Muscle of arm (tissue), 12 donors: Measurements from ENCODE around the gene TNS1. TPM values are rescaled to one million over a fixed set of nuclear protein-coding genes. Genes with fewer than 3 reads are reported as not detected.

Source experiments
- DNase-seq: peaks from one replicate; pipeline ENCODE4 v3.0.0-alpha.2; 2013
- polyA plus RNA-seq, 12 donors: library from polyadenylated mRNA; unstranded; fragments of 120-200 nt; gene quantifications; one replicate each; pipeline ENCODE4 v1.2.1, GENCODE V29; 2013; ENCODE audit not compliant: insufficient read length in 12 of 12

TNS1 gene
- polyA plus RNA-seq, 12 donors = 88.6 to 146 (median 122) TPM

DNA sequence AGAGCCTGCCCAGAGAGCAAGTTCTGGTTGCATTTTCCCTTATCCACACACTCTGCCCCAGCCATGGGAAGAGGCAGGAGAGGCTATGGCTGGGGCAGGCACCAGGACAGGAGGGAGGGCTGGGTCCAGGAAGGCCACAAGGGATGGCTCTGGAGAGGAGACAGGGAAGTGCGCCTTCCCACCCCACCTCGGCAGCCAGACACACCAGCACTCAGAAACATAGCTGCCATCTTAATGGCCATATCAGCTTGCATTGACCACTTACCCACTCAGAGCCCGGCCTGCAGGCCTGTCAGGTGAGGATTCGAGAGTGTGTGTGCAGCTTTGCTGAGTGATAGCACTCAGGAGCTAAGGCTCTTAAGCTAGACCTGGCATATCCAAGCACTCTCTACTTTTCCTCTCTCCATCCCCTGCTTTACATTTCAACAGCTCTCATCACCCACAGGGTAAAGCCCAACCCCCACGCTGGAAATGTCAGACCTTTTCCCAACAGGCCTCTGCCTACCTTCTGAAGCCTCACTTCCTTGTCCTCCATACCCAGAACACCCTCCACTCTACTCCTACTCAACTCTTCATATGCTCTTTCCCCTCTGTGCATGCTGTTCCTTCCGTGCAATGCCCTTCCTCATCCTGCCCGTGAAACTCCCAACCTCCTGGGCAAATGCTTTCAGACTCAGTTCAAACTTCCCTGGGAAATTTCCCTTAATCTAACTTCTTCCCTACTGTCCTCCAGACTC, 147.9 kb downstream of the TNS1 start:
- no peak for DNase-seq

DNA sequence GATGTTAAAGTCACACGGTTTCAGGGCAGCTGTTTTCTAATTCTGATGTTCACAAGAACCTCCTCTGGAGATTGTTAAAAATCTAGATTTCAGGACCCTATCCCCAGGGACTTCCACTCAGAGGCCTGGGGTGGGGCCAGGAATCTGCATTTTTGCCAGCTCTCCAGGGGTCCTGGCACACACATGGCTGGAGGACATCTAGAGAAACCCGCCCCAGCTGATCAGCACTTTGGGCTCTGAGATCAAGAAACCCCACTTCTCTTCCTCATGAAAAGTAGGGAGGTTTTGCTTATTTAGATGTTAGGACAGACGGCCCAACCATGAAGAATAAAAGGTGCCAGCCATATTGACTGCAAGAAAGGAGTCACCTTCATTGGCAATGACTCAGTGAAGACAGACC, 148.8 kb downstream of the TNS1 start:
- no peak for DNase-seq

DNA sequence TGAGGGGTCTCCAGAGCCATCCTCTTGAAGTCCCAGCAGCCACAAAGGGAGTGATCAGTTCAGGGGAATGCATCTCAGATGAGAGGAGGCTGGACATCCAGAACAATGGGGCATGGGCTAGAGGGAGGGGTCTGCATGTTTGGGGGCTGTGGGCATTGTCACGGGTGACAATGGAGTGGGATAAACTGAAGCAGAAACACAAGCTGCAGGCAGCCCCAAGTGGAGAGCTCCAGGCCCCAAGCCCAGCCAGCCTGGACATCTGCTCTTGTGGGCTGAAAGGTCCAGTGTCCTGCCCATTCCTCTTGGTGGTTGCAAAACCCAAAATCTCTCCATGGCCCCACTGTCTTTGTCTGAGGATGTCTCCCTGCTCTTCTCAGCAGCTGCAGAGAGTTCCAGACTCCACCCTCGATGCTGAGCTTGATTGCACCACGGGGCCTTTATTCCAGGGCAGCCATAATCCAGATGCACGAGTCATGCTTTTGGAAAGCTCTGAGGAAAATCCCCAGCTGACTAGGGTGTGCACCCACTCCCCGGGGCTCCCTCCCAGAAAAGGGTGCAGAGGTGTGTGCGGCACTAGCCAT, 149.4 kb downstream of the TNS1 start:
- no peak for DNase-seq

DNA sequence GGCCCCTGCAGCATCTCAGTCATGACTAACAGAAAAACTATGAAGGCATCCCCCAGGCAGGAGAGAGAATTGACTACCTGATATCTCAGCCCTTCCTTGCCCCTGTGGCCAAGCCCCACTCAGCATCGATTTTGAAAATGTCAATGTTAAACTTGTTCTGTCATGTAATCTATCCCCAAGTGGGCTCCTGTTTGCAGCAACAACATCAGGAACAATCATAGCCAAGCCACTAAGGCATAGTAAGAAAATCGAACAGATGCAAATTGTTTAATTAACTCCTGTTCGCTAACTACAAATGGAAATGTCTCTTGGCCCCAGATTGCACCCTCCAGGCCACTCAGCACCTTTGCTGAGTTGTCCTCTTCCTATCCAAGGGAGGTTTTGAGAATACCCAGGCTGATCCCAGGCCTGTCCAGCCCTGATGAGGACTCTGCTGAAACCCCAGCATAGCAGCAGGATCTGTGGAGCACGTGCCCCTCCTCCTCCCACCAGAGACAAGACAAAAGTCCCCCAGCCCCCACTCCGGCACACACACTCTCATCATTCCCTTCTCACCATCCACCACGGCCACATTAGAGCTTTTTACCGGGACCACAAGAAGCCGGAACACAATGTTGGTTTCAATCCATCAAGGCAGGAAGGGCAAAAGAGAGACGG, 150.1 kb downstream of the TNS1 start:
- DNase-seq = no peak

DNA sequence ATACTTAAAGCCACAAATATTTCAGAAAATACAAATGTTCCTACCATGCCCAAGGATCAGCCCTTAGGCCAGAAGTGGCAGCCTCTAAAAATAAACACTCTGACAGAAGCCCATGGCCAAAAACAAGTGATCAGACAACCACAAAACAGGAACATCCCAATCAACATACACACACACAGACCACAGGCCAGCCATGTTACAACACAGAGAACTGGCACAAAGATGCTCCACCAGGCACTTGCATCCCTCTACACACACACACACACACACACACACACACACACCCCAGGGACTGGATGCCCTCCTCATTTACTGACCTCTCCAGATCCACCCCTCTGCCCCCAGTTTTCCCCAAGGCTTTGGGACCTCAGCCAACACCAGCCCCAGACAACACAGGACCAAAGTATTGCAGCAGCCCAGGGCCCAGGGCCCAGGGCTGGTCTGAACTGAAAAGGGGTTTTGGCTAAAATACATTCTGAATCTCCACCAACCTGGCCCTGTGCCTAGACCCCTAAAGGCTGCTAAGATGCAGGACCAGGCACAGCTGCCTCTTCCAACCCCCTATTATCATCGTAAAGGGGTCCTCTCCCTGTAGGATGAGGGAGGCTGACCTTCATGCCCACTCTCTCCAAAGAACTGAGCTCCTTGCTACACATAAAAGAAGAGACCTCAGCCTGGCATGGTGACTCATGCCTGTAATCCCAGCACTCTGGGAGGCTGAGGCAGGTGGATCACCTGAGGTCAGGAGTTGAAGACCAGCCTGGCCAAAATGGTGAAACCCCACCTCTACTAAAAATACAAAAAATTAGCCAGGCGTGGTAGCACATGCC, 151.4 kb downstream of the TNS1 start:
- DNase-seq = no peak

DNA sequence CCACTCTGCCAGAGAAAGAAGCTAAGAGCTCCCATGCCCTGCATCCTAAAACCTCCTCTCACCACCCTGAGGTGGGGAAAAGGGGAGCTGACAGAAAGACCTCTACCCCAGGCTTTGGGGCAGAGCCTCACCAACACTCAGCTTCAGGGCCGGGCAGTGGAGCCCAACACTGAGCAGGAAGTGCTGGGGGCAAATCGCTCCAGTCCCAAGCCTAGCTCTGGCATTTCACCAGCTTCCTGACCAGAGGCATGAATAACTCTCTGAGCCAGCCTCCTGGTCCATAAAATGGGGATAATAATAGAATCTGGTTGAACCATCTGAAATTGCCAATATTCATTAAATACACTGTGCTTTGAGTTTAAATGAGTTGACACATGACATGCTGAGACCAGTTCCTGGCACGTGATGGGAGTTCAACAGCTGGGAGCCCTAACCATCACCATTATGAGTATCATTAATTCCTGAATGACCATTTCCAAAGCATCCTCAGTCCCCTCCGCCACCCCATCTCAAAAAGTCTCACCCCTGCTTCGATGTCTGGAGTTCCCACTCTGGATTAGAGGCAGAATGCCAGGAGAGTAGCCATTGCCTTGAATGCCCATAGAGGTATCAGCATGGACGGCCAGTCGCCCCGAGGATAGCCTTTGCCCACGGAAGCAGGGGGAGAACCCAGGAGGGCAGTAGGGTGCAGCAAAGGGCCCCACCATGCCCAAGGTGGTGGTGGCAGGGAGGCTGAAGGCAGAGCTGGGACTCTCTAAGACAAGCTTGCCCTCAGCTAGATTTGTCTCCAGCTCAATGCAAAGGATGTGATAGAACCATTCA, 153.4 kb downstream of the TNS1 start:
- no peak for DNase-seq

DNA sequence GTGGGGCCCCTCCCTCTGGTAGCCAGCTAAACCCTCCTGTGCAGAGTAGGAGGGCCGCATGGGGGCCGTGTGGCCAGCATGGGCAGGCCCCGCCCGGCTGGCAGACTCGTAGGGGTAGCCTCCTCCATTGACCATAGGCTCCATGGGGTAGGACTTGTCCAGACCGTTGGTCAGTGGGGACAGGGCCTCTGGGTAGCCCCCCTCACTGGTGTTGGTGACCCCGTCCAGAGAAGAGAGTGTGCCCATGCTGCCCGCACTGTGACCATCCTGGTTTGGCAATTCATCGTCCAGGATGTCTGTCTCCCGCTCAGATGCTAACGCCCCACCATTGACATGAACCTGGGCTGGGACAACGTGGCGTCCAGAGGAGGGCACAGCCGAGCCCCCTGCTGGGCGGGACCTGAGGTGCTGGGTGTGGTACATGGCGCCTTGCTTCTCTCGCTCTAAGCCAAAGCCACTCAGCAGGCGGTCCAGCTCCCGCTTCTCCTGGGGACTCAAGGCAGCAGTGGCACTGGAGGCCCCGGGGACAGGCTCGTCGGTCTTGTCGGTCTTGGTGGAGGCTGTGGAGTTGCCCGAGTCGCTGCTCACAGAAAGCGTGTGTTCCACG, 154.3 kb downstream of the TNS1 start:
- DNase-seq = no peak

DNA sequence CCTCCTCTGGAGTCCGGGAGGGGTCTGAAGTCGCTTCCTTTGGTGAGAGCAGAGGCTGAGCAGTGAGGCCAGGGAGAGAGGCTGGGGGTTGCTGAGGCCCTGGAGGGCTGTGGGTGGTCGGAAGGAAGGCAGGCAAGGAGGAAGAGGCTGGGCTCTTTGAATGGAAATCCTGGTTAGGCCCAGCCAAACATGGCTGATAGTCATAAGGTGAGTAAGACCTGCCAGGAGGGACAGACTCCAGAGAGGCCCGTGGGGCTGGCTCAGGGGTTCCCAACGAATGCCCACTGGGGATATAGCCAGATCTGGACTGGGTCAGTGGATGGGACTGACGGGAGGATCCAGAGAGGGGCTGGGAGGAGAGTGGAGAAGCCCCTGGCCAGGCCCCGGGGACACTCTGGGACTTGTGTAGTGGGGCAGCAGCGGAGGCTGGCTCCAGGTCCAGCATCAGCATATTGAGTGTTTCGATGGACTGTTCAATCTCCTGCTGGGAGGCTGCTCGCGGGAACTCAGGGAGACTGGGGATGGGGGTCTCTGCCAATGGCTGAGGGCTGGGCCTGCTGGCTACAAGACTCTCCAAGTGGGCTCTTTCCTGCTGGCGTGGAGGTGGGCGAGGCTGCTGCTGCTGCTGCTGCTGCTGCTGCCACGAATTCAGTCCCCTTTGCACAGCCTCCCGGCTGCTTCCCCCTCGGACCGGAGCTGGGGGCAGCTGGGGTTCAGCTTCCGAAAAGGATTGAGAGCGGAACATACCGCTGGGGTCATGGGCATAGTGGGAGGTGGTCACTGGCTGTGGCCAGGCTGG, 155.0 kb downstream of the TNS1 start:
- no peak for DNase-seq

DNA sequence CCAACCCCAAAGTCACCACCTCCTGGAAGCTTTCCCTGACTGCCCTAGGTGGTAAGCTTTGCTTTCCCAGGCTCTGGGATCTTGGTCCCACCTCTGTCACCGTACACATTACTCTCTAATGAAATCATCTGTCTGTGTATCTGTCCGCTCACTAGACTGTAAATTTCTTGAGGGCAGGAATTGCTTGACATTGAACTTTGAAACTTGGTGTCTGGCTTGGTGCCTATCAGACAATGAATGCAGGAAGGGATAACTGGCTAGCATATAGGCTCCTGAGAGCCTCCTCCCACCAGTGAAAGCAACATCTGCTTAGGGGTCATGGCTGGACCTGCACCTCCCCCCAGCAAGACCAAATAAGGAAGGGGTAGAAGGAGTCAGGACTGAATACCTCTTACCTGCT, 155.7 kb downstream of the TNS1 start:
- DNase-seq = no peak

DNA sequence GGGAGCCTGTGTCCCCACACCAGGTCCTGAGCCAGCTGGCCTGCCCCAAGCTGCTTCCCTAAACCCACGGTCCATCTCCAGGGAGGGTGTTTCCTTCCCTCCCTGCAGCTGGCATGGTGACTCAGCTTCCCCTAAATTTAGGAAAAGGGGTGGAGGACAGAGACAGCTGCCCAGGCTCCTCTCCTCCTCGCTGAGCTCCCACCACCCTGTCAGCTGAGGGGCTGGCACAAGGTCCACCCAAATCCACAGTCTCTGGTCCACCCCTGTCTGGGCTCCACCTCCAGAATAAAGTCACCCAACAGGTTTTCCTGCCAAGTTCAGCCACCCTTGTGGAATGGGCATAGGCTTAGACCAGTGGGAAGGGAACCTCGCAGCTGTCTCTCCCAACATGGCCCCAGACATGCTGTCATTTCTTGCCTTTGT, 156.5 kb downstream of the TNS1 start:
- no peak for DNase-seq

DNA sequence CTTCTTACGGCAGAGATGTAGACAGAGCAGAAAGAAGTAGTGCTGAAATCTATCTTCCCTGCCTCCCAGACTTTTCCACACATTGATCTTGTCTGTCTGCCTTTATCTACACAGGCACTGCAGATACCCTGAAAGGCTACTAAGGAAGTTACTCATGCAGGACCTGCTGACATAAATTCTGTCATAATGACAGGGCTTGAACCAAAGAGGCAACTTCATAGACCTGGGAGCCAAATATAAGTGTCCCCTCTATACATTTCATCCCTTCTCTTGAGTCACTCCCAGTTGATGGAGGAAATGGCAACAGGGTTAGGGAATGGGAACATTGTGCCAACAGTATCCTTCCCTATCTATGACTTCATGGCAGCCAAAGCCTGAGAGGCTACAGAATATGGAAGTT, 157.5 kb downstream of the TNS1 start:
- DNase-seq = no peak

DNA sequence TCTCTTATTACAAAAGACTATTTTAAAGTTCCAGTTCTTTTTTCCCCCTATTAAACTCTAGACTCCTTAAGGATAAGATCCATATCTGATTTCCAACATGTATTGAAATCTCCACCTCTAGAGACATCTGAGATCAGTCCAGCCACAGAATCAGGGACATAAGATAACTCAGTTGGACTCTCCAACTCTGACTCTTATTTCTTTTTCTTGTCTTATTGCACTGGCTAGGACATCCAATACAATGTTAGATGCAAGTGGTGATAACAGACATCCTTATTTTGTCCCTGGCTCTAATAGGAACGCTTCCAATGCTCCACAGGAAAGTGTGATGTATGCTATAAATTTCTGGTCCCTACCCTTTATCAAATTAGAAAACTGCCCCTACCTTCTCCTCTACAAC, 158.1 kb downstream of the TNS1 start:
- no peak for DNase-seq

DNA sequence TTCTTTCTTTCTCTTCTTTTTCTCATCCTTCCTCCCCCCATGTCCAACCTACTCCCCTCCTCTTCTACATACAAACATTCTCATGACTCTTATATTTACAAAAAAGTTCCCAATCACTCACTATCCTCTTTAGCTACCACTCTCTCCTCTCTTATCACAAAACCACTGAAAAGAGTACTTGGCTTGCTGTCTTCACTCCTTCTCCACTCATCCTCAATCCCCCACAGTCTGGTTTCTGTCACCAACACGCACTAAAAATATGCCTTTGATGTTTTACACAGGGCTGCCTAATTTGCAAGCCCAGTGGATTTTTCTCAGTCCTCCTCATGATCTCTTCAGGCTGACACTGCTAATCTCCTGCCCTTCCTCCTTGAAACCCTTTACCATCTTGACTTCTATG, 159.5 kb downstream of the TNS1 start:
- no peak for DNase-seq

DNA sequence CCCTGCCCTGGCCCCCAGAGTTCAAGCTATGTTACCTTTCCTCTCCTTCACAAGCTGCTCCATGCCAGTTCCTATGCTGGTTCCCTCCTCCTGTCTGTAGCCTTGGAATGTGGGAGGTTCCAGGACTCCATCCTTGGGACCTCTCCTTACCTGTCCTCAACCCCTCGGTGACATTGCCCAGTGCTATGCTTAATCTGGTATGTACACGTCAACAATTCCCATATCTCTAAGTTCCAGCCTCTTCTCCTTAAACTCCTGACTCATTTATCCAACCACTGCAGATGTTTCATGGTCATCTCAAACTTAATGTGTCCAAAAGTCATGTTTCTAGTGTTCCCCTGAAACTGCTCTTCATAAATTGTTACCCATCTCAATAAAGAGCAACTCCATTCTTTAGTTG, 160.8 kb downstream of the TNS1 start:
- no peak for DNase-seq

DNA sequence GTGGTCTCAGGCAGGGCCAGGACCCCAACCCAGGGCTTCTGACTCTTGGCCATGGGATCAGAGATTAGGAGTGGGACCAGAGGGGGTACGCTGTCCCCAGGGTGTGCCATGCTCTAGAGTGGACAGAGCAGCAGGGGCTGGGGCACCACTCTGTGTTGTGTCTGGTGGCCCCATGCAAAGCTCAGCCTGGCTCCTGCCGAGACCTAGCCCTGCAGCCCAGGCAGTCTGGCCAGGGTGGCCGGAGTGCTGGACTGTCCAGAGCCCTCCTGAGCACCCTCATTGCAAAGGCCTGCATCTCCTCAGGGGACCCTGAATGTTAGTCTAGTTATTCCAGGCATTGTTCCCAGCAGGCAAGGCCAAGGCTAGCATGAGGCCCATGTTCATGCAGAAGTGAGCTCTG, 162.3 kb downstream of the TNS1 start:
- DNase-seq = no peak

DNA sequence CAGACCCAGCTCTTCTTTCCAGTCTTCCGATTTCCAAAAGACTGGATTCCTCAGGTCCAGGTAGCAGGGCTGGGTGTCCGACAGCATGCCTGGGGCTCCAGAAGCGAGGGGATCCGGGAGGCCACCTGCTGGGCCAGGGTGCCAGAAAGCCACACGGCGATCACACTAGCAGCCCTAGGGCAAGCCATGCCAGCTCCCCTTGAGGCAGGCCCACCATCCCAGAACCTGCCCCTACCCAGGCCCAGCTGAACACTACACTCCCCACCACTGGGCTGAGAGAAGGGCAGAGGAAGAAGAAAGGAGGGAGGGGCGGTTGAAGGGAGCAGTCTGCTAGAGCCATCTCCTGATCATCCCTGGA, 163.1 kb downstream of the TNS1 start:
- DNase-seq = no peak

DNA sequence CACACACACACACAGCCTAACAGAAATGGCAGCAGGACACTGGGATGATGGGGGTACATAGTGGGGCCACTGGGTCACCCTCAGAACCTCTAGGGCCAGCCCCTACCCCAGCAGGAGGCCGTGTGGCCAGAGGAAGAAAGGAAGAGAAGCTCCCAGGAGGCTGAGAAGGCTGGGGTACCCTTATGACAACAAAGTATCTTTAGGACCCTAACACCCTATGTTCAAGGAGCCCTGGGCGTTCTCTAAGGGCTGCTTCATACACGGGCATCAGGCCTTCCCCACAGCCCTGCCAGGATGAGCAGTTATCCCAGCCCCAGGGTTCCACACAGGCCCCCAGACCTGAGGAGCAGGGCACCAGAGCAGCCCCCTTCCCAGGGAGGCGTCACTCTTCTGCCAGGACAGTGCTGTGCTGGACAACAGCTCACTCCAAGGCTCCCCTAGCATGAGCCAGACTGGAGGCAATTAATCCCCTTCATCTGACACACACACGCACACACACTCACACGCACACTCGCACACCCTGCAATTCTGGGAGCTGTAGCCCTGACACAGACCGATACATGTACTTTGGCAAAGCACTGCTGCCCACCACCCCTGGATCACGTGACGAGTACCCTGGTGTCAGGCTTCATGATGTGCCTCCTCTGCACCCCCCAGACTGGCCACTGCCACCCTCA, 163.6 kb downstream of the TNS1 start:
- DNase-seq = no peak

DNA sequence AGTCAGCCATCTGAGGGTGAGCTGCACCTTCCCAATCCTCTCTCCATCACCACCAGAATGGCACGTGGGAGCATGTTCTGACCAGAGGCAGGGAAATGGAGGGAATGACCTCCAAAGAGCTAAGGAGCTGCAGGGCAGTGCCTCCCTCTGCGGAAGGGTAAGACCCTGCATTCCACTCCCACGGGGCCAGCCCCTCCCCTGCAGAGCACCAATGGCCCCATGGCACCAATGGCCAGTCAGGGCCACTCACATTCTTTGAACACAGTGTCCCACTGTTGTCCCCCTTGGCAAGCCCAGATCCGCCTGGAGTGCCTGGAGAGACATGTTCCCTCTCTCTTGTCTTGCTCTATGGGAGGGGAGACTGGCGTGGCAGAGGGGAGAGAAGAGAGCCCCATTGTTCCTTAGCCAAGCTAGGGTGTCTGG, 164.4 kb downstream of the TNS1 start:
- no peak for DNase-seq

DNA sequence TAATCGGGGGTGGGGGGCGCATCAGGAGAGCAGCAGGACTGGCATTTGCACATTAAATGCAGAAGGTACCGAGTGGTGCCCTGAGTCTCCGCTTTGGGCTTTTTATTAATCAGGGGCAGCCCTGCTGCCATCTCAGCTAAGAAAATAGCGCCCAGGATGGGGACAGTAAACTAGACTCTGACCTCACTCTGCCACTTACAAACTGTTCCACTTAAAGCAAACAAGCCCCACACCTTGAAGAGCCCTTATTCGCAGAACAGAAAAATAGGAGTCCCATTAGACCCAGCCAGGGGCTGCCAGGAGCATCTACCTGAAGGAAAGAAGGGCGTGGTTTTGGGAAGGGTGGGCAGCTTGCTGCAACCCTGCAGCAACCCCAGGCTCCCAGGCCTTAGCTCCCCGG, 165.3 kb downstream of the TNS1 start:
- DNase-seq = no peak
